NCI-H2081 (cell line): ENCODE data around the gene NUP88.
"Not testable (repeated sequence)": the region's sequence is repeated elsewhere in the genome, so short reads cannot be mapped to it uniquely, and the experiment has no call there.

Experiments used
- DNase-seq, 2 experiments: peaks; one replicate each; lab custom pipeline; 2025; lab: John Stamatoyannopoulos, UW

Gene NUP88

GRCh38 chr17:5419356-5419958 lies at the start of gene NUP88:
NUP88 (minus strand) TSS chr17:5419662; CDS start chr17:5419650, 12 bp downstream.
- DNase-seq = peak; percentile 92 to 96

GRCh38 chr17:5468075-5468473 lies 48.6 kb upstream of the NUP88 start:
- no peak for DNase-seq

GRCh38 chr17:5467416-5467815 lies 48.0 kb upstream of the NUP88 start:
- DNase-seq = no peak

- no peak for DNase-seq
These were observed 46.8 kb upstream of the NUP88 start for GRCh38 chr17:5466295-5466694.

GRCh38 chr17:5464717-5465507 lies 45.5 kb upstream of the NUP88 start:
- DNase-seq = no peak

- no peak for DNase-seq
These were observed 27.3 kb upstream of the NUP88 start for GRCh38 chr17:5446786-5447185.

- DNase-seq = no peak
These were observed 24.7 kb upstream of the NUP88 start for GRCh38 chr17:5444209-5444608.

- DNase-seq = no peak
These were observed 24.3 kb upstream of the NUP88 start for GRCh38 chr17:5443728-5444127.

- no peak for DNase-seq
These were observed 19.9 kb upstream of the NUP88 start for GRCh38 chr17:5439446-5439764.

GRCh38 chr17:5438716-5439445 lies 19.4 kb upstream of the NUP88 start, which contains the start of gene C1QBP:
C1QBP (minus strand) TSS chr17:5439155; CDS start chr17:5439073, 82 bp downstream.
- peak; percentile 71 to 84 for DNase-seq

- DNase-seq = no peak
These were observed 18.4 kb upstream of the NUP88 start for GRCh38 chr17:5437721-5438317.

GRCh38 chr17:5435781-5436315 lies 16.4 kb upstream of the NUP88 start:
- not testable (repeated sequence) for DNase-seq

- DNase-seq = no peak
These were observed 15.5 kb upstream of the NUP88 start for GRCh38 chr17:5434984-5435383.

GRCh38 chr17:5431949-5432556 lies 12.6 kb upstream of the NUP88 start:
- DNase-seq = no peak

GRCh38 chr17:5431234-5431633 lies 11.8 kb upstream of the NUP88 start:
- not testable (repeated sequence) for DNase-seq

GRCh38 chr17:5430413-5430999 lies 11.0 kb upstream of the NUP88 start:
- no peak for DNase-seq

- peak in 1 of 2 experiments; percentile 34 for DNase-seq
These were observed 9.9 kb upstream of the NUP88 start for GRCh38 chr17:5429191-5429887.

- DNase-seq = no peak
These were observed 6.4 kb upstream of the NUP88 start for GRCh38 chr17:5425826-5426225.

GRCh38 chr17:5424909-5425308 lies 5.4 kb upstream of the NUP88 start:
- no peak for DNase-seq

GRCh38 chr17:5422505-5422904 lies 3.0 kb upstream of the NUP88 start:
- DNase-seq = no peak
